DND-41 (cell line): Measurements from ENCODE around the gene ILK.

Experiments used
- CTCF ChIP-seq: IDR thresholded peaks from 2 replicates; pipeline ENCODE4 v1.5.1; 2012; ENCODE audit warnings: borderline replicate concordance, low read length, moderate library complexity, mild to moderate bottlenecking; ENCODE audit not compliant: poor library complexity, severe bottlenecking; ENCODE audit errors: extremely low read depth
- EZH2 ChIP-seq: IDR thresholded peaks from 3 replicates; pipeline ENCODE4 v1.6.1; 2012; ENCODE audit warnings: borderline replicate concordance, low read depth, mild to moderate bottlenecking, moderate library complexity, low read length, inconsistent platforms; ENCODE audit not compliant: severe bottlenecking

- TF ChIP-seq EZH2 (no peak), CTCF (no peak)
Measured at GRCh38 chr11:6654281-6655019, 50.9 kb downstream of the ILK start.
